Hepatocyte (in vitro differentiated cells): ENCODE measurements around the gene PITPNB.

Experiments
- EZH2 ChIP-seq: fragments of 200-600 bp; sonication (generic); IDR thresholded peaks from 2 replicates; pipeline ENCODE4 v1.6.1; 2016; ENCODE audit warnings: antibody characterized with exemption, mild to moderate bottlenecking, borderline replicate concordance
- EZH2phosphoT487 ChIP-seq: fragments of 200-600 bp; sonication (generic); IDR thresholded peaks from one replicate; pipeline ENCODE4 v1.6.1; 2018; ENCODE audit warnings: antibody characterized with exemption, mild to moderate bottlenecking, low read depth, moderate library complexity; ENCODE audit not compliant: unreplicated experiment, severe bottlenecking
- TF ChIP-seq, protein P1 (sequence below): fragments of 200-600 bp; sonication (generic); IDR thresholded peaks from 2 replicates; pipeline ENCODE4 v1.5.1; 2016; ENCODE audit warnings: antibody characterized with exemption, mild to moderate bottlenecking; ENCODE audit not compliant: poor library complexity

DNA sequence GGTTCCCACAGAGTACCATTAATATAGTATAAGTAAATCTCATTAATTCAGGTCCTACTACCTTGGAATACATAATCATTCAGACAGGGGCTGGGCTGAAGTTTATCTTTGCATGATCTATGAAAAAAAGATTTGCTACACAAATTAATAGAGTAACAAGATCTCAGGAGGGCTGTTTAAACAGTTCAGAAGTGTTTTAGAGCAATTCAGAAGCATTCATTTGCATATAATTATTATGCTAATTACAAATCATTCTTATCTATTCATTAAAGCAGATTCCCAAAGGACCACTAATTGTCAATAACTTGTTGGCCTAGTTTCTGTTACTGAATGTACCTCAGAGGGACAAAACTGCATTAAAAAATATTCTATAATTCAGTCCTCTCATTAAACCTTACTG is 40.5 kb downstream of the PITPNB start:
- TF ChIP-seq, protein P1, sequence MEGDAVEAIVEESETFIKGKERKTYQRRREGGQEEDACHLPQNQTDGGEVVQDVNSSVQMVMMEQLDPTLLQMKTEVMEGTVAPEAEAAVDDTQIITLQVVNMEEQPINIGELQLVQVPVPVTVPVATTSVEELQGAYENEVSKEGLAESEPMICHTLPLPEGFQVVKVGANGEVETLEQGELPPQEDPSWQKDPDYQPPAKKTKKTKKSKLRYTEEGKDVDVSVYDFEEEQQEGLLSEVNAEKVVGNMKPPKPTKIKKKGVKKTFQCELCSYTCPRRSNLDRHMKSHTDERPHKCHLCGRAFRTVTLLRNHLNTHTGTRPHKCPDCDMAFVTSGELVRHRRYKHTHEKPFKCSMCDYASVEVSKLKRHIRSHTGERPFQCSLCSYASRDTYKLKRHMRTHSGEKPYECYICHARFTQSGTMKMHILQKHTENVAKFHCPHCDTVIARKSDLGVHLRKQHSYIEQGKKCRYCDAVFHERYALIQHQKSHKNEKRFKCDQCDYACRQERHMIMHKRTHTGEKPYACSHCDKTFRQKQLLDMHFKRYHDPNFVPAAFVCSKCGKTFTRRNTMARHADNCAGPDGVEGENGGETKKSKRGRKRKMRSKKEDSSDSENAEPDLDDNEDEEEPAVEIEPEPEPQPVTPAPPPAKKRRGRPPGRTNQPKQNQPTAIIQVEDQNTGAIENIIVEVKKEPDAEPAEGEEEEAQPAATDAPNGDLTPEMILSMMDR = no peak
- no peak for TF ChIP-seq EZH2phosphoT487
- TF ChIP-seq EZH2 = no peak
